OCI-LY3 (cell line): ENCODE data around the gene CHRM2.

Experiments
- H2AFZ ChIP-seq: fragments of 200-600, 300-600 bp; shearing (Covaris generic); 2 replicates; pipeline ENCODE4 v1.6.0; 2014; ENCODE audit warnings: antibody characterized with exemption, low read depth, low read length
- H3K27ac ChIP-seq: fragments of 200-600, 300-600 bp; sonication (generic); 2 replicates; pipeline ENCODE4 v1.5.1; 2014; ENCODE audit warnings: mild to moderate bottlenecking, low read length, moderate library complexity, mixed read lengths
- H3K27me3 ChIP-seq: fragments of 200-600, 300-600 bp; sonication (generic); 2 replicates; pipeline ENCODE4 v1.6.1; 2014; ENCODE audit warnings: low read depth, low read length, mixed read lengths
- H3K36me3 ChIP-seq: fragments of 200-600, 300-600 bp; sonication (generic); replicated peaks from 2 replicates; pipeline ENCODE3; 2014; ENCODE audit warnings: low read depth, low read length, mixed read lengths
- H3K4me1 ChIP-seq: fragments of 300-600, 200-600 bp; sonication (generic); 2 replicates; pipeline ENCODE4 v1.6.1; 2014; ENCODE audit warnings: low read length, mixed read lengths
- H3K4me2 ChIP-seq: fragments of 200-600, 300-600 bp; sonication (generic); 2 replicates; pipeline ENCODE4 v1.6.1; 2014; ENCODE audit warnings: low read length, mixed read lengths
- H3K4me3 ChIP-seq: fragments of 300-600, 200-600 bp; sonication (generic); 2 replicates; pipeline ENCODE4 v1.5.1; 2014; ENCODE audit warnings: antibody characterized with exemption, mild to moderate bottlenecking, low read length, moderate library complexity
- H3K79me2 ChIP-seq: fragments of 300-600, 200-600 bp; shearing (Covaris generic); 2 replicates; pipeline ENCODE4 v1.6.1; 2014; ENCODE audit warnings: mild to moderate bottlenecking, low read length, mixed read lengths
- H3K9ac ChIP-seq: fragments of 300-600, 200-600 bp; shearing (Covaris generic); 2 replicates; pipeline ENCODE4 v1.6.0; 2014; ENCODE audit warnings: mild to moderate bottlenecking, low read length, moderate library complexity
- H3K9me3 ChIP-seq: fragments of 200-600, 300-600 bp; shearing (Covaris generic); 2 replicates; pipeline ENCODE4 v1.6.1; 2014; ENCODE audit warnings: low read length, mixed read lengths; ENCODE audit not compliant: insufficient read depth
- H4K20me1 ChIP-seq: fragments of 200-600, 300-600 bp; sonication (generic); 2 replicates; pipeline ENCODE4 v1.6.1; 2016; ENCODE audit warnings: low read length, mixed read lengths; ENCODE audit not compliant: insufficient read depth
- CTCF ChIP-seq: fragments of 200-600, 300-600 bp; sonication (generic); IDR thresholded peaks from 2 replicates; pipeline ENCODE4 v1.5.1; 2014; ENCODE audit warnings: antibody characterized with exemption, low read length, low read depth
- EZH2phosphoT487 ChIP-seq: fragments of 200-600 bp; shearing (Covaris generic); IDR thresholded peaks from 2 replicates; pipeline ENCODE4 v1.6.1; 2018; ENCODE audit warnings: antibody characterized with exemption, mixed run types, low read depth

The CHRM2 gene

GRCh38 chr7:136931169-136931867 lies 62.9 kb downstream of the CHRM2 start:
- Histone ChIP-seq H3K4me2 (no peak overlapping the region), H3K4me1 (no peaks in the 10 kb centered on the region), H3K9ac (no peak overlapping the region), H3K27me3 (no peaks in the 10 kb centered on the region), H3K9me3 (no peaks in the 10 kb centered on the region), H3K36me3 (no peaks in the 10 kb centered on the region), H3K79me2 (no peaks in the 10 kb centered on the region), H2AFZ (no peak overlapping the region), H4K20me1 (no peaks in the 10 kb centered on the region), H3K27ac (no peak overlapping the region), H3K4me3 (no peak overlapping the region)
- TF ChIP-seq EZH2phosphoT487 (no peak), CTCF (no peak)

- H3K4me1 ChIP-seq, result no peaks in the 10 kb centered on the region
- no peaks in the 10 kb centered on the region for H4K20me1 ChIP-seq
- H3K27me3 ChIP-seq, result no peaks in the 10 kb centered on the region
- no peak overlapping the region for H3K9ac ChIP-seq
- H3K4me3 ChIP-seq, result no peak overlapping the region
- H3K79me2 ChIP-seq, result no peaks in the 10 kb centered on the region
- TF ChIP-seq EZH2phosphoT487 (no peak), CTCF (no peak)
- no peaks in the 10 kb centered on the region for H3K36me3 ChIP-seq
- H3K9me3 ChIP-seq, result no peaks in the 10 kb centered on the region
- no peak overlapping the region for H3K4me2 ChIP-seq
- H2AFZ ChIP-seq, result no peak overlapping the region
- no peak overlapping the region for H3K27ac ChIP-seq
Measured at GRCh38 chr7:136937436-136937835, 69.0 kb downstream of the CHRM2 start.

GRCh38 chr7:136938476-136938875 lies 70.0 kb downstream of the CHRM2 start:
- no peaks in the 10 kb centered on the region for H3K27me3 ChIP-seq
- H3K4me1 ChIP-seq, result no peaks in the 10 kb centered on the region
- no peaks in the 10 kb centered on the region for H3K79me2 ChIP-seq
- H3K9ac ChIP-seq, result no peak overlapping the region
- H3K27ac ChIP-seq, result no peak overlapping the region
- no peaks in the 10 kb centered on the region for H3K9me3 ChIP-seq
- no peak for TF ChIP-seq CTCF
- no peak for TF ChIP-seq EZH2phosphoT487
- H3K4me2 ChIP-seq, result no peak overlapping the region
- H2AFZ ChIP-seq, result no peak overlapping the region
- no peaks in the 10 kb centered on the region for H3K36me3 ChIP-seq
- no peaks in the 10 kb centered on the region for H4K20me1 ChIP-seq
- H3K4me3 ChIP-seq, result no peak overlapping the region

GRCh38 chr7:136940122-136940521 lies 71.7 kb downstream of the CHRM2 start:
- Histone ChIP-seq H3K9me3 (no peaks in the 10 kb centered on the region), H3K4me1 (no peaks in the 10 kb centered on the region), H4K20me1 (no peaks in the 10 kb centered on the region), H3K4me2 (no peak overlapping the region), H3K9ac (no peak overlapping the region), H3K36me3 (no peaks in the 10 kb centered on the region), H3K27ac (no peak overlapping the region), H3K79me2 (no peaks in the 10 kb centered on the region), H2AFZ (no peak overlapping the region), H3K4me3 (no peak overlapping the region), H3K27me3 (no peaks in the 10 kb centered on the region)
- no peak for TF ChIP-seq EZH2phosphoT487
- no peak for TF ChIP-seq CTCF
